Activated naive CD8-positive, alpha-beta T cell (primary cell): ENCODE data around the gene EPHB1.

Experiments used
- H3K27ac Mint-ChIP-seq: one replicate; pipeline ENCODE4 v1.8.0; 2021; ENCODE audit warnings: mixed read lengths
- H3K27me3 Mint-ChIP-seq: one replicate; pipeline ENCODE4 v1.8.0; 2021; ENCODE audit warnings: mixed read lengths
- H3K36me3 Mint-ChIP-seq: one replicate; pipeline ENCODE4 v1.8.0; 2021; ENCODE audit warnings: mixed read lengths
- H3K4me1 Mint-ChIP-seq: one replicate; pipeline ENCODE4 v1.8.0; 2021; ENCODE audit warnings: low read depth, mixed read lengths
- H3K4me3 Mint-ChIP-seq: one replicate; pipeline ENCODE4 v1.8.0; 2021; ENCODE audit warnings: mild to moderate bottlenecking, mixed read lengths
- H3K9me3 Mint-ChIP-seq: one replicate; pipeline ENCODE4 v1.8.0; 2021; ENCODE audit warnings: low read depth, mixed read lengths

The EPHB1 gene

DNA sequence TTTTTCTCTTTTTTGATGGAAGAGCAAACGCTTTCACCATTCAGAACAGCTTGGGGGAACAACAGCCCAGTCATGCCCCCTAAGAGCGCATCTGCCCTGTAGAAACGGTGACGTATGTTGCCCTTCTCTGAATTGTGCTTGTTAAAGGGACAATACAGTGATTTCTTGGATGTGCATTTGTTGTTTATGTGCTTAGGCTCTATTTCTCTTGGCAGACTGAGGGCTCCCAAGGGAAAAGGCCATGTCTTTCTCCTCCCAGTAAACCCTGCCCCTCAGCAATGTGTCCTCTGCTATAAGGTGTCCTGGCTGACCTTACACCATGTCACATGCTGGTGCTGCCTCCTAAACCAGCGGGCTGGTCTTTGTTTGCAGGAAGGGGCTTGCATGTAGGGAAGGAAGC, 346.1 kb downstream of the EPHB1 start:
- H3K36me3 Mint-ChIP-seq, result no peaks in the 10 kb centered on the region
- no peaks in the 10 kb centered on the region for H3K9me3 Mint-ChIP-seq
- H3K27ac Mint-ChIP-seq, result no peak overlapping the region
- H3K4me3 Mint-ChIP-seq, result no peak overlapping the region
- H3K27me3 Mint-ChIP-seq, result peaks cover 4% of the 10 kb centered on the region
- H3K4me1 Mint-ChIP-seq, result no peaks in the 10 kb centered on the region

DNA sequence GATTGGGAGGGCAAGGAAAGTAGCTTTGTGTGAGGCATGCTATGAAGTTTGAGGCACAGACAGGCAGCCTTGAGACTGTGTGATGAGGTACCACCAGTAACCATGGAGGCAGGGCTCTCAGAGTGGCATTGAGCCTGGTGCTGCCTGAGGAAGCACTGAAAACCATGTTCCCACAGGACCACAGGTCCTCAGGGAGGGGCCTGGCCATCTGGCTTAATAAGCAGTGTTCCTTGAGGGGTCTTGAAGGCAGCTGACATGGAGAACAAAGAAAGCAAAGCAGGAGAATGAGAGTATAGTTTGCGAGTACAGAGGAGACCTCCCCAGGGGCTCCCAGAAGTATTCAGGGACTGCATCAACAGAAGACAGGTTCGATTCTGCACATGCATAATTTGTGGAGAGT, 346.6 kb downstream of the EPHB1 start:
- no peak overlapping the region for H3K4me3 Mint-ChIP-seq
- H3K9me3 Mint-ChIP-seq, result no peaks in the 10 kb centered on the region
- H3K36me3 Mint-ChIP-seq, result no peaks in the 10 kb centered on the region
- H3K27me3 Mint-ChIP-seq, result peaks cover 4% of the 10 kb centered on the region
- H3K27ac Mint-ChIP-seq, result no peak overlapping the region
- no peaks in the 10 kb centered on the region for H3K4me1 Mint-ChIP-seq

DNA sequence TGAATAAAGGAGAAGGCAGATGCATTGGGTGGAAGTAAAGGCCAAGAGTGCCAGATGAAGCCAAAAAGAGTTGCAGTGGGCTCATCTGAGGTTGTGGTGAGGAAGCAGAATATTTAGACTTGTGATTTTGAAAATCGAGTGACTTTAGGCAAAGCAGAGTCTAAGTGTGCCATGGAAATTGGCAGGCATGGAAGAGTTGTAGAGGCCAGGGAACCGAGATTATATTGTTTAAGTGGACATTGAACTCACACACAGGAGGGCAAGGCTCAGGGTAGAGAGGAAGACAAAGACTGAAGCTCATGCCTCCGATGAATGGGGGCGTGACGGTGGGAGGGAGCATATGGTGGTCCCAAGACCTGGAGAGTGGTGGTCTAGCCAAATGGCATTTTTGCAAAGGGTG, 347.5 kb downstream of the EPHB1 start:
- Mint-ChIP-seq H3K27me3 (peaks cover 4% of the 10 kb centered on the region), H3K4me1 (no peaks in the 10 kb centered on the region), H3K9me3 (no peaks in the 10 kb centered on the region), H3K36me3 (no peaks in the 10 kb centered on the region), H3K27ac (no peak overlapping the region), H3K4me3 (no peak overlapping the region)

DNA sequence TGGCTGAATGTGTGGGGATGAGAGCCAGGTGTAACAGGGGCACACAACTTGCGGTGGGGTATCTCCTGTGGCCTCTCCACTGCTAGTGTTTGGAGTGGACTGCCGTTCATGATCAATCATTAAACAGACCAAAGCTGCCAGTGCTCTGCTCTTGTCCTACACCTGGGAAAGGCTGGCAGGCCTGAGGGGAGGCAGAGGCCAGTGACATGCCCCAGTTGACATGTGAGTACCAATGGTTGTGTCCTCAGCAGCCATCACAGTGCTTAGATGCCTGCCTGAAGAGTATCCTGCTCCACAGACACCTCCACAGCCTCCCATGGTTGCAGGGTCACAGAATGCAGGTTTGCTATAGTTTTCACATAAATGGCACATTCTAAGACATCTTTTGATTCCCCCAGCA, 348.4 kb downstream of the EPHB1 start:
- Mint-ChIP-seq H3K9me3 (no peaks in the 10 kb centered on the region), H3K4me3 (no peak overlapping the region), H3K36me3 (no peaks in the 10 kb centered on the region), H3K4me1 (no peaks in the 10 kb centered on the region), H3K27ac (no peak overlapping the region), H3K27me3 (peaks cover 4% of the 10 kb centered on the region)

GRCh38 chr3:135145581-135145980, 350.5 kb downstream of the EPHB1 start:
- Mint-ChIP-seq H3K27me3 (peaks cover 4% of the 10 kb centered on the region), H3K36me3 (no peaks in the 10 kb centered on the region), H3K4me1 (no peaks in the 10 kb centered on the region), H3K9me3 (no peaks in the 10 kb centered on the region), H3K27ac (no peak overlapping the region), H3K4me3 (no peak overlapping the region)

- Mint-ChIP-seq H3K27ac (no peak overlapping the region), H3K27me3 (peaks cover under 1% of the 10 kb centered on the region), H3K4me3 (no peak overlapping the region), H3K36me3 (no peaks in the 10 kb centered on the region), H3K4me1 (no peaks in the 10 kb centered on the region), H3K9me3 (no peaks in the 10 kb centered on the region)
These were observed 352.6 kb downstream of the EPHB1 start for GRCh38 chr3:135147657-135148056.

DNA sequence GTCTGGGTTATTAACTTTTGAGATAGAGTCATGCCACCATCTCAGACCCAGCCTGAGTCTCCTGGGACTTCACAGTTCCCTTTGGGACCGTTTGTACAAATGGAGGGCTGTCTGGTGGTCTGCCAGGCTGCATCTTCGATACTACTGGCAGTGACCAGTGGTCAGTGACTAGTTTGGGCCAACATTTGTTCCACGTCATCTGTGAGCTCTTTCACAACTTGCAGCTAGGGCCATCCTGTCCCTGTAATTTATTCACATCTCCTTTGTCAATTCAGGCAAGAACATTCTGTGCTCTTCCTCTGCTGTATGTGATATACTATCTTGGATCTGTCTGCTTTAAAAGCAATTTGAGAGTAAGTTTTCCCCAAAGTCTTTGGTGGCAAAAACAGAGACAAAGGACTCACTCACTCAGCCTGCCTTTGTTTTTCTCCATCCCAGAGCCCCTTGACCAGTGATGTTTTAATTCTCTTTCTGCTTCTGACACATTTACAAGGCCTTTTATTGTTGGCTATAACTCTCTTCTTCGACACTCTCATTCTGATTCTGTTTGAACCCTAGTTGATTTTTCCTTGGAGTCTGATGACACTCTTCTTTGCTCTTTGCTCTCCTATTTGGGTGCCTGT, 353.4 kb downstream of the EPHB1 start:
- Mint-ChIP-seq H3K36me3 (no peaks in the 10 kb centered on the region), H3K9me3 (no peaks in the 10 kb centered on the region), H3K27me3 (no peaks in the 10 kb centered on the region), H3K4me1 (no peaks in the 10 kb centered on the region), H3K4me3 (no peak overlapping the region), H3K27ac (no peak overlapping the region)

DNA sequence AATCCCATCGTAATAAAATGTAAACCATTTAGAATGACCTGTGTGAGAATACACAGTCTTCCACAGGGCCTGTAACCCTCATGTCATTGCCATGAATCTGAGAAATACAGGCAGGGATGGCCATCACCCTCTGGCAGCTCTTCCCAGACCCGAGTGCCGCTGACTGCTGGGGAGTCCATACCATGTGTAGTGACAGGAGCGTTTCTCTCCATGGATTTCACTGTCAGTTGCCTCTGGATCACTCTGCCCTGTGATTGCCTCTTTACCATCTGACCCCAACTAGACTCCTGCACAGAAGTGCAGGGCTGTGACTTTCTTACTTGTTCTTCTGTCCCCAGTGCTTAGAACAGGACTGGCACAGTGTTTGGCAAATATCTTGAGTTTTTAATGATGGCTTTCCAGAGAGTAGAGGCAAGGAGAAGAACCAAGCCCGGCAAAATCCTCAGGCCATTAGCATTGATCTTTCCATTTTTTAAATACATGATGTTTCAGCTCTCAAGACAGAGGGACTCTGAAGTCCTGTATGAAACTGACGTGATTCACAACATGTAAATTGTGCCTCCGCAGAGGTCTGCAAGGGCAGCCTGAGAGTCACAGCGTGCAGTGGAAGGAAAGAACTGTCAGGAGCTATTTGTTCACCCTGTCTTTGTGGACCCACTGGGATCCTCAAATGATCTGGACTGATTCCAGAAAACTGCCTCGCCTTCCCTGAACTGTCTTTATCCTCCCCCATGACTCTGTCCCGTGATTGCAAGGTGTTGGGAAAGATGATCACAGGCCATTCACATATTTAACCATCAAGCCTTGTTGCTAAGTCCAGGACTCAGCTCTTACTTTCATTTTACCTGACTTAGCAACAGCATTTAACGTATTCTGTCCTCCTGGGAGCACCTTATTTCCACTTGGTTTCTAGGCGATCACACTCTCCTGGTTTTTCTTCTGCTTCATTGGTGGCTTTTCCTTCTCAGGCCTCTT, 354.9 kb downstream of the EPHB1 start:
- Mint-ChIP-seq H3K27ac (no peak overlapping the region), H3K27me3 (peaks cover 2% of the 10 kb centered on the region), H3K36me3 (no peaks in the 10 kb centered on the region), H3K4me1 (no peaks in the 10 kb centered on the region), H3K9me3 (peaks cover 2% of the 10 kb centered on the region), H3K4me3 (no peak overlapping the region)

DNA sequence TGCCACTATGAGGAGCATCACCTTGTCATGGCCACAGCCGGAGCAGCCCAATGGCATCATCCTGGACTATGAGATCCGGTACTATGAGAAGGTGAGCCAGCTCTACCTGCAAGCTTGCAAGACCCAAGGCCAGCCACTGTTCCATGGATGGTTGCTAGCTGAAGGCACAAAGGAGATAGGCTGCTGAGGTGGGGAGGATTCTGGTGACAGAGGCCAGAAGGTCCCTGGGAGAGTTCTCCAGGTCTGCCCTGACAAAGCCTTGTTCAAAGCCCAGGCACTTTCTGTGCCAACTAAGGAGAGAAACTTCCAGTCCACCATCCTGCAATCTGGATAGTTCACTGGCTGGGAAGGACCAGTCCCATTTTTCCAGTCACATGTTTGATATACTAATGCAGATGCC, 359.1 kb downstream of the EPHB1 start:
- H3K27ac Mint-ChIP-seq, result no peak overlapping the region
- no peaks in the 10 kb centered on the region for H3K36me3 Mint-ChIP-seq
- peaks cover 5% of the 10 kb centered on the region for H3K9me3 Mint-ChIP-seq
- peaks cover 2% of the 10 kb centered on the region for H3K27me3 Mint-ChIP-seq
- no peak overlapping the region for H3K4me3 Mint-ChIP-seq
- H3K4me1 Mint-ChIP-seq, result no peaks in the 10 kb centered on the region

DNA sequence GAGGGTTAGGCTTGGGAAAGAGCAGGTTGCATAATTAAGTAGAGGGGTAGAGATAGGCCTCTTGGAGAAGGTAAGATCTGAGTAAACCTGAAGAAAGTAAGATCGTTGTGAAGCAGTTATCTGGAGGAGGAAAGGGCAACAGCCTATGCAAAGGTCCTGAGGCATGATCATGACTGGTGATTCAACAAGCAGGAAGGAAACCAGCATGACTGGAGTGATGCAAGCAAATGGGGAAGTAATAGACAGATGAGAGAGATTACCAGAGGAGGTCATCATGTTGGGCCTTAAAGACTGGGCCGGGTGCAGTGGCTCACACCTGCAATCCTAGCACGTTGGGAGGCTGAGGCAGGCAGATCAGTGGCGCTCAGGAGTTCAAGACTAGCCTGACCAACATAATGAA, 360.2 kb downstream of the EPHB1 start:
- Mint-ChIP-seq H3K4me1 (no peaks in the 10 kb centered on the region), H3K27ac (no peak overlapping the region), H3K36me3 (no peaks in the 10 kb centered on the region), H3K9me3 (peaks cover 5% of the 10 kb centered on the region), H3K4me3 (no peak overlapping the region), H3K27me3 (peaks cover 2% of the 10 kb centered on the region)

GRCh38 chr3:135155791-135156190, 360.7 kb downstream of the EPHB1 start:
- no peak overlapping the region for H3K27ac Mint-ChIP-seq
- no peak overlapping the region for H3K4me3 Mint-ChIP-seq
- no peaks in the 10 kb centered on the region for H3K4me1 Mint-ChIP-seq
- peaks cover 2% of the 10 kb centered on the region for H3K27me3 Mint-ChIP-seq
- H3K36me3 Mint-ChIP-seq, result no peaks in the 10 kb centered on the region
- H3K9me3 Mint-ChIP-seq, result peaks cover 5% of the 10 kb centered on the region

GRCh38 chr3:135157045-135157740, 362.1 kb downstream of the EPHB1 start:
- Mint-ChIP-seq H3K9me3 (peaks cover 5% of the 10 kb centered on the region), H3K27ac (no peak overlapping the region), H3K4me3 (no peak overlapping the region), H3K36me3 (no peaks in the 10 kb centered on the region), H3K27me3 (peaks cover 2% of the 10 kb centered on the region), H3K4me1 (no peaks in the 10 kb centered on the region)

GRCh38 chr3:135158520-135158919, 363.5 kb downstream of the EPHB1 start:
- no peaks in the 10 kb centered on the region for H3K4me1 Mint-ChIP-seq
- no peak overlapping the region for H3K4me3 Mint-ChIP-seq
- H3K9me3 Mint-ChIP-seq, result peaks cover 5% of the 10 kb centered on the region

DNA sequence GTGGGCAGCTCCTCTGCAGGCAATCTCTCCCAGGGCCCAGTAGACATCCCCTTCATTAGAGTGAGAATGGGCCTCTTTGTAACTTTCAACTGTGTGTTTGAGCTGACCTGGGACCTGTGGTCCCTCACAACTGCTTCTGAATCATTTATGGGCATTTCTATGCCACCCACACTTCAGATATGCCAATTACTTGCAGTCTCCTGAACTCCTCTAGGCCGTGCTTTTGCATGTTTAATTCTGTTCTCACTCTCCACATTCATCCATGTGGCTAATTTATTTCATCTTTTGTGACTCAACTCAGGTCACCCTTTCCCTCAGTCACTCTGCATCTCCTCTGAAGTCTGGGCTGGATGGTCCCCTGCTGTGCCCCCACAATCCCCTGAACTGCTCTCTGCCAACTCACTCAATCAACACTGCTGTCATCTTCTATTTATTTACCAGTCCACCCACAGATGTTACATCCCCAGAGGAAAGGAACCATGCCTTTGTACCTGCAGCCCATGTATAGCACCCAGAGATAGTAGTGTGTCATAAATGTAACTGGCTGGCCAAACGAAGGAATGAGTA, 364.7 kb downstream of the EPHB1 start:
- H3K4me1 Mint-ChIP-seq, result no peaks in the 10 kb centered on the region
- H3K4me3 Mint-ChIP-seq, result no peak overlapping the region
- H3K36me3 Mint-ChIP-seq, result no peaks in the 10 kb centered on the region
- peaks cover 2% of the 10 kb centered on the region for H3K27me3 Mint-ChIP-seq
- peaks cover 5% of the 10 kb centered on the region for H3K9me3 Mint-ChIP-seq
- no peak overlapping the region for H3K27ac Mint-ChIP-seq

More at GRCh38 chr3:135158520-135158919, 363.5 kb downstream of the EPHB1 start:
- H3K27ac Mint-ChIP-seq, result no peak overlapping the region
- H3K27me3 Mint-ChIP-seq, result peaks cover 2% of the 10 kb centered on the region
- no peaks in the 10 kb centered on the region for H3K36me3 Mint-ChIP-seq

DNA sequence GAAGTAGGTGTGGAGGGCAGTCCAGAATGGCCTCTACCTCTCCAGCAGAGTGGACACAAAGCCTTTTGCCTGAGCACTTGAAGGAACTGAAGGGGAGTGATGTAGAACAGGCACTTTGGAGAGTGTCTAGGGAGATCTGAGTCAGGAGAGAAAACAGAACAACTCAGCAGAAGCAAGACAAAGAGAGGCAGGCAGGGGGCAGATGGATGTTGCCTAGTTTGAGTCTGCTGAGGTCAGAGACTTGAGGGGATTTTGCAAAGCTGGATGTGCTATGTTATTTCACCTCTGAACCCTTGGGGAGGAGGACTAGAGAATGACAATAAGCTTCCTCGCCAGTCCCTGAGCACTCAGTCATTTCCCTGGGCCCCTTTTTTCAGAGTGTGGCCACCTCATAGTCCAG, 366.4 kb downstream of the EPHB1 start:
- H3K36me3 Mint-ChIP-seq, result no peaks in the 10 kb centered on the region
- no peaks in the 10 kb centered on the region for H3K4me1 Mint-ChIP-seq
- no peak overlapping the region for H3K4me3 Mint-ChIP-seq
- H3K9me3 Mint-ChIP-seq, result no peaks in the 10 kb centered on the region
- no peaks in the 10 kb centered on the region for H3K27me3 Mint-ChIP-seq
- no peak overlapping the region for H3K27ac Mint-ChIP-seq
